HepG2 (cell line): ENCODE measurements around the gene MED9. TPM values are rescaled to one million over a fixed set of nuclear protein-coding genes. Genes with fewer than 3 reads are reported as not detected.
A peak's percentile ranks its signal among the peaks of the same experiment; 100 is the strongest.

Experiments used
- ATAC-seq: fragments of 200-7000 bp; cut with Tn5 transposase; 3 replicates; pipeline ENCODE4 v1.9.1; 2020; ENCODE audit warnings: mild to moderate bottlenecking, moderate library complexity
- BruUV-seq: library from RNA; stranded (reverse); fragments of 400-500 nt; replicated peaks from 2 replicates; lab custom pipeline; 2021; lab: Mats Ljungman, UMichigan
- CTCF ChIA-PET: fragments of 300-600 bp; formaldehyde crosslinking; extraction: SDS; loops from one replicate; lab custom pipeline; 2021; ENCODE audit warnings: low total read pairs, inconsistent platforms, low intra/inter-chr PET ratio; lab: Yijun Ruan, JAX
- POLR2A ChIA-PET: fragments of 350-600 bp; sonication (Branson Sonifier 250); formaldehyde crosslinking; loops from one replicate; lab custom pipeline; 2020; ENCODE audit warnings: antibody characterized with exemption, inconsistent platforms; lab: Yijun Ruan, JAX
- DNase-seq: peaks from one replicate; pipeline ENCODE4 v3.0.0-alpha.2; 2015; ENCODE audit warnings: low spot score
- FAIRE-seq: peaks from 3 replicates; lab custom pipeline; 2011; peaks lifted over from hg19 to GRCh38; lab: Jason Lieb, UNC
- H2AFZ ChIP-seq: one replicate; pipeline ENCODE4 v1.6.1; 2011; ENCODE audit warnings: low read length, inconsistent platforms
- H3K27ac ChIP-seq: fragments of 300-600 bp; 3 replicates; pipeline ENCODE4 v1.8.0; 2011; ENCODE audit warnings: mixed run types, mild to moderate bottlenecking, mixed read lengths, low read length, inconsistent platforms; ENCODE audit not compliant: insufficient read depth; ENCODE audit errors: extremely low read length
- H3K27me3 ChIP-seq, 2 experiments: fragments of 200-600 bp in 1 of 2; 2 replicates in 1 of 2; 3 replicates in 1 of 2; pipeline versions ENCODE4 v1.6.0 to v1.8.0; 2011; ENCODE audit warnings: low read length in 2 of 2, mild to moderate bottlenecking in 2 of 2, moderate library complexity in 2 of 2, inconsistent platforms in 1 of 2; ENCODE audit not compliant: insufficient read depth in 2 of 2, control insufficient read depth in 1 of 2
- H3K36me3 ChIP-seq, 2 experiments: fragments of 200-600 bp in 1 of 2; replicated peaks in 1 of 2; 2 replicates in 1 of 2; 3 replicates in 1 of 2; pipeline versions ENCODE4 v1.5.1 to v1.8.0; 2011; ENCODE audit warnings: low read length in 2 of 2, inconsistent platforms in 1 of 2; ENCODE audit not compliant: insufficient read depth in 2 of 2, control insufficient read depth in 1 of 2
- H3K4me1 ChIP-seq: 2 replicates; pipeline ENCODE4 v1.5.1; 2012; ENCODE audit warnings: low read length, inconsistent platforms; ENCODE audit not compliant: insufficient read depth
- H3K4me2 ChIP-seq: 2 replicates; pipeline ENCODE4 v1.6.0; 2011; ENCODE audit warnings: low read depth, low read length, inconsistent platforms
- H3K4me3 ChIP-seq, 3 experiments: fragments of 200-600 bp in 1 of 3; sonication (generic), shearing (Covaris generic) in 1 of 3; replicated peaks in 1 of 3; 2 replicates each; pipeline ENCODE4 v1.5.1; 2011 to 2016; ENCODE audit warnings: low read length in 3 of 3, inconsistent platforms in 2 of 3, low read depth in 2 of 3, mild to moderate bottlenecking in 2 of 3, control low read depth in 1 of 3, mixed read lengths in 1 of 3; ENCODE audit not compliant: insufficient read depth in 1 of 3
- H3K79me2 ChIP-seq: one replicate; pipeline ENCODE4 v1.6.1; 2011; ENCODE audit warnings: low read length, inconsistent platforms; ENCODE audit not compliant: insufficient read depth
- H3K9ac ChIP-seq: 2 replicates; pipeline ENCODE4 v1.6.0; 2011; ENCODE audit warnings: mild to moderate bottlenecking, low read depth, low read length, inconsistent platforms; ENCODE audit not compliant: insufficient read depth
- H3K9me3 ChIP-seq: 2 replicates; pipeline ENCODE4 v1.5.1; 2012; ENCODE audit warnings: mild to moderate bottlenecking, low read length
- H4K20me1 ChIP-seq: 2 replicates; pipeline ENCODE4 v1.6.0; 2011; ENCODE audit warnings: inconsistent platforms, mild to moderate bottlenecking, low read length, moderate library complexity; ENCODE audit not compliant: insufficient read depth
- AGO2 ChIP-seq: fragments of 200-400 bp; formaldehyde crosslinking; optimal IDR thresholded peaks from 2 replicates; pipeline ENCODE3; 2017; ENCODE audit warnings: mild to moderate bottlenecking, low read depth, low read length, moderate library complexity
- RBFOX2 ChIP-seq: fragments of 200-400 bp; formaldehyde crosslinking; IDR thresholded peaks from 2 replicates; pipeline ENCODE4 v1.6.1; 2017; ENCODE audit warnings: low read depth, mild to moderate bottlenecking, low read length
- THAP9 ChIP-seq: sonication (generic); formaldehyde crosslinking; IDR thresholded peaks from 2 replicates; pipeline ENCODE4; 2020; ENCODE audit warnings: missing genetic modification reagents, mild to moderate bottlenecking, borderline replicate concordance
- ZC3H13 ChIP-seq: sonication (generic); formaldehyde crosslinking; IDR thresholded peaks from 2 replicates; pipeline ENCODE4 v1.8.1; 2023; ENCODE audit warnings: mild to moderate bottlenecking, missing genetic modification reagents, moderate library complexity
- ZNF891 ChIP-seq: sonication (generic); formaldehyde crosslinking; IDR thresholded peaks from 2 replicates; pipeline ENCODE4 v1.5.0; 2020; ENCODE audit warnings: mild to moderate bottlenecking, missing genetic modification reagents
- WGBS: methylation state at CpG from one replicate; pipeline ENCODE4 v1.1.6; 2017; ENCODE audit warnings: low lambda C conversion rate; 5-methylcytosine and 5-hydroxymethylcytosine counted together
- in situ Hi-C: cut with HindIII; loops from 2 replicates; pipeline ENCODE4 v1.10.0; 2017; ENCODE audit warnings: low pct_unique_long_range_greater_than_20kb; ENCODE audit not compliant: extremely low pct_ligation_motif_present
- intact Hi-C: fragments of 100-400 bp; cut with micrococcal nuclease; formaldehyde crosslinking; loops from one replicate; pipeline ENCODE4 v1.10.0; 2022; ENCODE audit not compliant: unreplicated experiment
- polyA plus RNA-seq, 8 experiments: library from polyadenylated mRNA; depleted of rRNA in 3 of 8; stranded (reverse) in 7 of 8; unstranded in 1 of 8; fragments of >200 nt; fragmentation: Illumina TruSeq in 4 of 8; extraction: Trizol in 4 of 8; gene quantifications; 2 replicates each; pipeline versions ENCODE4 v1.2.1 to v1.2.3, GENCODE V29; 2011 to 2016; ENCODE audit warnings: low read depth in 4 of 8, missing spikeins in 1 of 8, mixed read lengths in 1 of 8; ENCODE audit not compliant: insufficient read depth in 1 of 8
- total RNA-seq, 5 experiments: library from RNA; depleted of rRNA; stranded (reverse); fragments of >200 nt; fragmentation: Illumina TruSeq; extraction: Trizol; gene quantifications; 2 replicates each; pipeline ENCODE4 v1.2.3, GENCODE V29; 2016; ENCODE audit warnings: low read depth in 1 of 5

Gene MED9
- total and polyA plus RNA-seq, 2 of the 13 experiments (the other 11 are each of a cell fraction or from before 2014, with no cell fraction given) = 11.9 to 15.1 TPM

GRCh38 chr17:17491031-17491471, 14.3 kb downstream of the MED9 start:
- Histone ChIP-seq H3K27me3 (no peaks in the 10 kb centered on the region), H3K9ac (no peak overlapping the region), H2AFZ (no peak overlapping the region), H3K4me1 (peaks cover 36% of the 10 kb centered on the region), H3K79me2 (no peaks in the 10 kb centered on the region), H3K9me3 (no peaks in the 10 kb centered on the region), H3K36me3 (peaks cover 12 to 26% of the 10 kb centered on the region in 2 experiments; a peak in 4 of 5 replicates), H4K20me1 (no peaks in the 10 kb centered on the region), H3K4me3 (no peak overlapping the region), H3K27ac (no peak overlapping the region), H3K4me2 (no peak overlapping the region)
- CTCF ChIA-PET = interaction anchor here (1.3 kb wide), 1 partner anchor 136 kb away, joined by 4 read pairs; no protein-coding TSS in a partner anchor
- intact Hi-C loops (no loop called here), in situ Hi-C loops (no loop called here)
- no peak for FAIRE-seq
- ATAC-seq = no peak
- 89% methylated on average over 9 of the region's 10 CpGs for WGBS
- TF ChIP-seq ZNF891 (CRISPR knock-in tag) = no peak
- no TSS peak for BruUV-seq
- no peak for DNase-seq
- POLR2A ChIA-PET = interaction anchor here (1.0 to 2.1 kb wide), 4 partner anchors 44 to 85 kb away, joined by 3 to 6 read pairs (median 4); no protein-coding TSS in a partner anchor

GRCh38 chr17:17491546-17491988, 14.8 kb downstream of the MED9 start:
- BruUV-seq = no TSS peak
- DNase-seq = no peak
- Histone ChIP-seq H3K4me1 (peaks cover 36% of the 10 kb centered on the region), H3K27me3 (no peaks in the 10 kb centered on the region), H3K36me3 (peaks cover 10 to 26% of the 10 kb centered on the region in 2 experiments; a peak in 4 of 5 replicates), H2AFZ (no peak overlapping the region), H3K27ac (no peak overlapping the region), H3K4me3 (no peak overlapping the region), H3K79me2 (no peaks in the 10 kb centered on the region), H3K9me3 (no peaks in the 10 kb centered on the region), H4K20me1 (no peaks in the 10 kb centered on the region), H3K9ac (no peak overlapping the region), H3K4me2 (no peak overlapping the region)
- ATAC-seq = no peak
- FAIRE-seq = no peak
- CTCF ChIA-PET = interaction anchor here (1.3 kb wide), 1 partner anchor 137 kb away, joined by 4 read pairs; no protein-coding TSS in a partner anchor
- in situ Hi-C loops (no loop called here), intact Hi-C loops (no loop called here)
- TF ChIP-seq AGO2 = peak; percentile 52
- TF ChIP-seq THAP9 (CRISPR knock-in tag) = no peak
- TF ChIP-seq RBFOX2 = peak; percentile 32; the same call in 1 of the 2 replicates
- TF ChIP-seq ZC3H13 (CRISPR knock-in tag) = peak; percentile 37; the same call in 1 of the 2 replicates
- POLR2A ChIA-PET = interaction anchor here (1.1 to 2.1 kb wide), 3 partner anchors 44 to 85 kb away, joined by 3 to 6 read pairs (median 5); no protein-coding TSS in a partner anchor
- WGBS = 89% methylated on average over 5 of the region's 17 CpGs
